ENCODE measurements around the gene AKR1E2.

DNA sequence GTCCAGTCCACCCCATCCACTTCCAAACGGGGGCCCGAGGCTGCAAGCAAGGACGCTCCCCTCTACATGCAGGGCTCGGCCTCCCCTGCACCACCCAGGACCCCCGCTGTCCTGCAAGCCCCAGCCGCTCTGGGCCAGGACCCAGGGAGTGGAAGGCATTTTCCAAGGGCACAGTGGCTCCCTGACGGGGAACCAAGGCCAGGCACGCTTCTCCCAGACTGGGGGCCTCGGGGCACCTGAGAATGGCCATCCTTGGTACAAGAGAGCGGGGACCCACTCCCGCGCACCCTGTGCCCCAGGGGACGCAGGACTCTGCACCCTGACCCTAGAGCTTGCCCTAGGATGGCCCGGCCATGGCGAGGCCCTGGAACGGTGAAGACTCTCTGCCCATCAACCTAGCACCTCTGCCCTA, 545 bp upstream of the AKR1E2 start:
- TF ChIP-seq CTCF (conservative IDR thresholded peaks at IDR 0.05; ENCODE audit: low read depth, low read length) = no peak
- no peak for TF ChIP-seq EZH2 (IDR thresholded peaks at IDR 0.05; ENCODE audit: low read length, unreplicated experiment)
- TF ChIP-seq EZH2phosphoT487 (IDR thresholded peaks at IDR 0.05; ENCODE audit: borderline replicate concordance, low read length) = no peak

Data from PC-3 (cell line).